Measurements from ENCODE around the gene GALNT8.
A peak's percentile ranks its signal among the peaks of the same experiment; 100 is the strongest.

The GALNT8 gene

GRCh38 chr12:4800555-4800954 is 80.4 kb downstream of the GALNT8 start:
- DNase-seq, result no peak

GRCh38 chr12:4802841-4803240 is 82.6 kb downstream of the GALNT8 start:
- DNase-seq, result no peak

GRCh38 chr12:4806439-4807115 is 86.4 kb downstream of the GALNT8 start:
- no peak for DNase-seq

- no peak for DNase-seq
Measured at GRCh38 chr12:4807116-4807783, 87.0 kb downstream of the GALNT8 start.

- no peak for DNase-seq
Measured at GRCh38 chr12:4807813-4808212, 87.6 kb downstream of the GALNT8 start.

GRCh38 chr12:4809013-4809448 is 88.8 kb downstream of the GALNT8 start:
- peak; percentile 72 for DNase-seq

GRCh38 chr12:4809449-4810218 is 89.4 kb downstream of the GALNT8 start:
- DNase-seq, result peak; percentile 75

GRCh38 chr12:4810219-4810671 is 90.0 kb downstream of the GALNT8 start:
- no peak for DNase-seq

- no peak for DNase-seq
Measured at GRCh38 chr12:4812624-4813327, 92.6 kb downstream of the GALNT8 start.

- DNase-seq, result no peak
Measured at GRCh38 chr12:4813741-4814140, 93.5 kb downstream of the GALNT8 start.

GRCh38 chr12:4814485-4814884 is 94.3 kb downstream of the GALNT8 start:
- DNase-seq, result no peak

- DNase-seq, result no peak
Measured at GRCh38 chr12:4816744-4817525, 96.7 kb downstream of the GALNT8 start.

GRCh38 chr12:4817880-4818279 is 97.7 kb downstream of the GALNT8 start:
- no peak for DNase-seq

- DNase-seq, result no peak
Measured at GRCh38 chr12:4819654-4820053, 99.5 kb downstream of the GALNT8 start.

GRCh38 chr12:4820971-4821370 is 100.8 kb downstream of the GALNT8 start:
- no peak for DNase-seq

Measured in activated effector memory CD4-positive, alpha-beta T cell treated with anti-CD3 and anti-CD28 coated beads, Interleukin-2, amount 50 U/mL, for 16 hours (primary cell).